Neural progenitor cell (in vitro differentiated cells): ENCODE results near the gene RNF150. TPM values are rescaled to one million over a fixed set of nuclear protein-coding genes. Genes with fewer than 3 reads are reported as not detected.

Experiments used
- DNase-seq: peaks from one replicate; pipeline ENCODE4 v3.0.0-alpha.2; 2016; ENCODE audit warnings: low spot score
- H2AFZ ChIP-seq: fragments of 200-600 bp; sonication (generic); replicated peaks from 2 replicates; pipeline ENCODE4 v1.6.1; 2016; ENCODE audit warnings: antibody characterized with exemption
- H3F3A ChIP-seq: fragments of 200-600 bp; sonication (generic); 2 replicates; pipeline ENCODE4 v1.6.1; 2016; ENCODE audit warnings: antibody characterized with exemption, low read depth
- H3K27ac ChIP-seq: fragments of 200-600 bp; sonication (generic); 2 replicates; pipeline ENCODE4 v1.5.1; 2016; ENCODE audit warnings: mild to moderate bottlenecking
- H3K27me3 ChIP-seq: fragments of 200-600 bp; sonication (generic); 2 replicates; pipeline ENCODE4 v1.6.1; 2016; ENCODE audit warnings: mild to moderate bottlenecking, moderate library complexity
- H3K36me3 ChIP-seq: fragments of 200-600 bp; sonication (generic); 2 replicates; pipeline ENCODE4 v1.5.1; 2016
- H3K4me1 ChIP-seq: fragments of 200-600 bp; sonication (generic); 2 replicates; pipeline ENCODE4 v1.6.1; 2016; ENCODE audit warnings: mixed run types
- H3K4me2 ChIP-seq: fragments of 200-600 bp; sonication (generic); 2 replicates; pipeline ENCODE4 v1.6.1; 2016
- H3K4me3 ChIP-seq: fragments of 200-600 bp; sonication (generic); 2 replicates; pipeline ENCODE4 v1.5.1; 2016
- H3K79me2 ChIP-seq: fragments of 200-600 bp; sonication (generic); 2 replicates; pipeline ENCODE4 v1.6.1; 2016; ENCODE audit warnings: low read depth
- H3K9ac ChIP-seq: fragments of 200-600 bp; sonication (generic); 2 replicates; pipeline ENCODE4 v1.6.1; 2016
- H3K9me3 ChIP-seq: fragments of 200-600 bp; sonication (generic); 2 replicates; pipeline ENCODE4 v1.5.1; 2016; ENCODE audit warnings: low read depth
- H4K20me1 ChIP-seq: fragments of 200-600 bp; sonication (generic); 2 replicates; pipeline ENCODE4 v1.6.1; 2016; ENCODE audit warnings: low read depth
- H3K27ac Mint-ChIP-seq: 3 replicates; pipeline ENCODE4 v1.8.0; 2021; ENCODE audit warnings: mixed read lengths
- H3K27me3 Mint-ChIP-seq: 2 replicates; pipeline ENCODE4 v1.8.0; 2022; ENCODE audit warnings: low read depth, mild to moderate bottlenecking, inconsistent platforms, moderate library complexity, mixed read lengths; ENCODE audit not compliant: insufficient read depth
- H3K36me3 Mint-ChIP-seq: 3 replicates; pipeline ENCODE4 v1.8.0; 2021; ENCODE audit warnings: mixed read lengths
- H3K4me1 Mint-ChIP-seq: 3 replicates; pipeline ENCODE4 v1.8.0; 2021; ENCODE audit warnings: mixed read lengths
- H3K4me3 Mint-ChIP-seq: 3 replicates; pipeline ENCODE4 v1.8.0; 2021; ENCODE audit warnings: mild to moderate bottlenecking, moderate library complexity, mixed read lengths
- H3K9me3 Mint-ChIP-seq: 3 replicates; pipeline ENCODE4 v1.8.0; 2020; ENCODE audit warnings: mixed read lengths
- CTCF ChIP-seq: fragments of 200-600 bp; sonication (generic); IDR thresholded peaks from 2 replicates; pipeline ENCODE4 v1.5.1; 2017; ENCODE audit warnings: antibody characterized with exemption, mild to moderate bottlenecking
- EZH2 ChIP-seq: fragments of 200-600 bp; sonication (generic); IDR thresholded peaks from 2 replicates; pipeline ENCODE4 v1.6.1; 2017; ENCODE audit warnings: antibody characterized with exemption, mild to moderate bottlenecking, moderate library complexity
- EZH2phosphoT487 ChIP-seq: fragments of 200-600 bp; sonication (generic); IDR thresholded peaks from 2 replicates; pipeline ENCODE4 v1.6.1; 2017; ENCODE audit warnings: antibody characterized with exemption
- total RNA-seq: library from RNA; depleted of rRNA; stranded (reverse); fragments of >200 nt; gene quantifications from 2 replicates; pipeline ENCODE4 v1.2.3, GENCODE V29; 2015; ENCODE audit warnings: low replicate concordance

The RNF150 gene
- total RNA-seq, 1 donor from 2014 or later: 1.4 TPM

GRCh38 chr4:140976768-140977167, 156.5 kb downstream of the RNF150 start:
- Mint-ChIP-seq H3K4me3 (no peak overlapping the region), H3K36me3 (peaks cover 2% of the 10 kb centered on the region), H3K27me3 (peaks cover 2% of the 10 kb centered on the region), H3K4me1 (peaks cover 2% of the 10 kb centered on the region), H3K9me3 (no peaks in the 10 kb centered on the region), H3K27ac (no peak overlapping the region)
- Histone ChIP-seq H3K27me3 (no peaks in the 10 kb centered on the region), H3K79me2 (no peaks in the 10 kb centered on the region), H3K4me3 (no peak overlapping the region), H3K4me2 (no peak overlapping the region), H4K20me1 (no peaks in the 10 kb centered on the region), H3K9me3 (no peaks in the 10 kb centered on the region), H3K9ac (no peak overlapping the region), H2AFZ (no peak overlapping the region), H3K4me1 (no peaks in the 10 kb centered on the region), H3F3A (no peaks in the 10 kb centered on the region), H3K36me3 (no peaks in the 10 kb centered on the region), H3K27ac (no peak overlapping the region)
- no peak for DNase-seq
- no peak for TF ChIP-seq CTCF
- no peak for TF ChIP-seq EZH2
- no peak for TF ChIP-seq EZH2phosphoT487

GRCh38 chr4:140971077-140971792, 162.0 kb downstream of the RNF150 start:
- Histone ChIP-seq H2AFZ (no peak overlapping the region), H3K4me1 (peaks cover 7% of the 10 kb centered on the region), H3K4me3 (no peak overlapping the region), H3K9me3 (no peaks in the 10 kb centered on the region), H4K20me1 (no peaks in the 10 kb centered on the region), H3K79me2 (no peaks in the 10 kb centered on the region), H3K27me3 (no peaks in the 10 kb centered on the region), H3K36me3 (no peaks in the 10 kb centered on the region), H3K9ac (no peak overlapping the region), H3K4me2 (no peak overlapping the region), H3K27ac (no peak overlapping the region), H3F3A (no peaks in the 10 kb centered on the region)
- Mint-ChIP-seq H3K36me3 (peaks cover under 1% of the 10 kb centered on the region), H3K4me3 (no peak overlapping the region), H3K4me1 (peaks cover 18% of the 10 kb centered on the region), H3K27ac (no peak overlapping the region), H3K27me3 (no peaks in the 10 kb centered on the region), H3K9me3 (no peaks in the 10 kb centered on the region)
- TF ChIP-seq EZH2: no peak
- no peak for TF ChIP-seq CTCF
- TF ChIP-seq EZH2phosphoT487: no peak
- no peak for DNase-seq

GRCh38 chr4:140969296-140969695, 164.0 kb downstream of the RNF150 start:
- H3K79me2 ChIP-seq: no peaks in the 10 kb centered on the region
- H3K9me3 ChIP-seq: no peaks in the 10 kb centered on the region
- H3F3A ChIP-seq: no peaks in the 10 kb centered on the region
- H3K4me1 ChIP-seq: peaks cover 7% of the 10 kb centered on the region
- H3K9me3 Mint-ChIP-seq: no peaks in the 10 kb centered on the region
- no peaks in the 10 kb centered on the region for H3K36me3 ChIP-seq
- H3K27me3 ChIP-seq: no peaks in the 10 kb centered on the region
- no peak overlapping the region for H3K4me3 ChIP-seq
- no peaks in the 10 kb centered on the region for H3K36me3 Mint-ChIP-seq
- no peak overlapping the region for H3K27ac Mint-ChIP-seq
- peak overlapping the region; percentile 15 for H3K4me2 ChIP-seq
- TF ChIP-seq EZH2phosphoT487: no peak
- no peak for TF ChIP-seq CTCF
- TF ChIP-seq EZH2: no peak
- no peak overlapping the region for H3K9ac ChIP-seq
- no peak overlapping the region for H3K27ac ChIP-seq
- H2AFZ ChIP-seq: no peak overlapping the region
- H4K20me1 ChIP-seq: no peaks in the 10 kb centered on the region
- DNase-seq: peak; percentile 11
- no peak overlapping the region for H3K4me3 Mint-ChIP-seq
- H3K4me1 Mint-ChIP-seq: peaks cover 18% of the 10 kb centered on the region
- H3K27me3 Mint-ChIP-seq: no peaks in the 10 kb centered on the region
